Subcutaneous adipose tissue (tissue), 4 donors: ENCODE measurements around the gene ATP6V1A. TPM values are rescaled to one million over a fixed set of nuclear protein-coding genes. Genes with fewer than 3 reads are reported as not detected.

Source experiments
- total RNA-seq, 4 donors: library from RNA; depleted of rRNA; stranded (reverse); fragments of >200 nt; gene quantifications; one replicate each; pipeline ENCODE4 v1.1.0, GENCODE V29; 2016
- TF ChIP-seq, protein P1 (sequence below): fragments of 450-650 bp; IDR thresholded peaks from one replicate; pipeline ENCODE4 v1.5.1; 2016; ENCODE audit warnings: low read depth, mild to moderate bottlenecking, control low read depth, antibody characterized with exemption, moderate library complexity

Gene ATP6V1A
- total RNA-seq, 4 donors from 2014 or later = 36.5 to 81.6 (median 52.6) TPM

DNA sequence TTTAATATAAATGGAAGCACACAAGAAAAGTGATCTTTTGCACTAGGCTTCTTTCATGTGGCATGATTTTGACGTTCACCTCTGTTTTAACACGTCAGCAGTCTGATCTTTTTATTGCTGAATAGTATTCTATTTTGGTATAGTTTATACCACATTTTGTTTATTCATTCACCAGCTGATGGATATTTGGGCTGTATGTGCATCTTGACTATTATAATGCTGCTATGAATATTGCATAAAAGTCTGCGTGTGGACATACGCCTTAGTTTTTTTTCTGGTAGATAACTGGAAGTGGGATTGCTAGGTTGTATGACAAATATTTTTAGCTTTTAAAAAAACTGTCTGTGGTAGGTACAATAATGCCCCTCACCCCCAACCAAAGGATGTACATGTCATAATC, 15.1 kb upstream of the ATP6V1A start:
- TF ChIP-seq, protein P1, sequence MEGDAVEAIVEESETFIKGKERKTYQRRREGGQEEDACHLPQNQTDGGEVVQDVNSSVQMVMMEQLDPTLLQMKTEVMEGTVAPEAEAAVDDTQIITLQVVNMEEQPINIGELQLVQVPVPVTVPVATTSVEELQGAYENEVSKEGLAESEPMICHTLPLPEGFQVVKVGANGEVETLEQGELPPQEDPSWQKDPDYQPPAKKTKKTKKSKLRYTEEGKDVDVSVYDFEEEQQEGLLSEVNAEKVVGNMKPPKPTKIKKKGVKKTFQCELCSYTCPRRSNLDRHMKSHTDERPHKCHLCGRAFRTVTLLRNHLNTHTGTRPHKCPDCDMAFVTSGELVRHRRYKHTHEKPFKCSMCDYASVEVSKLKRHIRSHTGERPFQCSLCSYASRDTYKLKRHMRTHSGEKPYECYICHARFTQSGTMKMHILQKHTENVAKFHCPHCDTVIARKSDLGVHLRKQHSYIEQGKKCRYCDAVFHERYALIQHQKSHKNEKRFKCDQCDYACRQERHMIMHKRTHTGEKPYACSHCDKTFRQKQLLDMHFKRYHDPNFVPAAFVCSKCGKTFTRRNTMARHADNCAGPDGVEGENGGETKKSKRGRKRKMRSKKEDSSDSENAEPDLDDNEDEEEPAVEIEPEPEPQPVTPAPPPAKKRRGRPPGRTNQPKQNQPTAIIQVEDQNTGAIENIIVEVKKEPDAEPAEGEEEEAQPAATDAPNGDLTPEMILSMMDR = no peak

DNA sequence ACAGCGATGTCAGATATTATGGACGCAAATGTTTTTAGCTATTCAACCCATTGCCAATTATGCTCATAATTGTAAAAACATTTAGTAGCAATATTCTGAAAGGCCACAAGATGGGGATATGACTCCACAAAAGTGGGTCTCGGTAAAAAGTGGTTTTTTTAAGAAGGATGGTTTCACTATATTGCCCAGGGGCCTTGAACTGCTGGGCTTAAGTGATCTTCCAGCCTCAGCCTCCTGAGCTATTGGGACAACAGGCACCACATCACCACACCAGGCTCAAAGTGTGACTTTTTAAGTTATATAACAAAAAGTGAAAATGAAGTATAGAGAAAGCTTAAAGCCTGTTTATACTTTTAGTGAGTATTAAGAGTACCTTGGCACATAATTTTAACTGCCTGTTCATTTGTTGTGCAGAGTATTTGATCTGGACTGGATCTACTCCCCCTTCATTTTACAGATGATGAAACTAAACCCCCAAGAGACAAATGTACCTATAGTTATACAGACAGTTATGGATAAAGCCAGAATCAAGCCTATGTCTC, 10.2 kb upstream of the ATP6V1A start:
- TF ChIP-seq, protein P1 = no peak

DNA sequence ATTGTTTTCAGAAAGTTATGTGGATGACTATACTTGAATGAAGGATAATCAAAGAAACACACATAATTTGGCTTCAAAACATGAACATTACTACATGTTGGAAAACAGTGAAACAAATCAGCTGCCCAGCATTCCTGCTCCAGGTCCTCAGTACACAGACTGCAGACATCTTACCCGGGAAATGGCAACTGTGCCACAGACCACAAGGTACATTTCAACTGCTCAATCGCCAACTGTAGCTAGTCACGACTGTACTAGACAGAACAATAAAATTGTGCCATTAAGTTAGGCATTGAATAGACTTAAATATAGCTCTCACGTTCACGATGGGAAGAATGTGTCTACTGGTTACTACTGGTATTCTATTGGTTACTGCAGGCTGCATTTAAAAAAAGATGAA, 5.7 kb upstream of the ATP6V1A start:
- TF ChIP-seq, protein P1 = no peak

DNA sequence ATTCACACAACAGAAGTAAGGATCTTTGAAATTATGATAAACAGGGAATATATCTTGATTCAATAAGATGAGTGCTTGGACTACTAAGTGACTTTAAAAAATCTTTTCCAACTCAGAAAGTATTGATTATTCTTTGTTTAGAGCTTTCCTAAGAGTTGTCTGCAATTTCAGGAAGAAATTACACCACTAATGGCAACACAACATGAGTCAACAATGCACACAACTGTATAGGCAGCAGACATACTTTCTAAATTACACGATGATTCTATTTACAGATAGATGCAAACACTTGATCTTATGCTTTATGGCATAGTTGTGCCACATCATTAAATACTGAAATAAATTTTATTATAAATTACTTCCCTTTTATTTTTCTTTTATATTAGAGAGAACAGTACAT, 5.2 kb upstream of the ATP6V1A start:
- TF ChIP-seq, protein P1 = no peak

DNA sequence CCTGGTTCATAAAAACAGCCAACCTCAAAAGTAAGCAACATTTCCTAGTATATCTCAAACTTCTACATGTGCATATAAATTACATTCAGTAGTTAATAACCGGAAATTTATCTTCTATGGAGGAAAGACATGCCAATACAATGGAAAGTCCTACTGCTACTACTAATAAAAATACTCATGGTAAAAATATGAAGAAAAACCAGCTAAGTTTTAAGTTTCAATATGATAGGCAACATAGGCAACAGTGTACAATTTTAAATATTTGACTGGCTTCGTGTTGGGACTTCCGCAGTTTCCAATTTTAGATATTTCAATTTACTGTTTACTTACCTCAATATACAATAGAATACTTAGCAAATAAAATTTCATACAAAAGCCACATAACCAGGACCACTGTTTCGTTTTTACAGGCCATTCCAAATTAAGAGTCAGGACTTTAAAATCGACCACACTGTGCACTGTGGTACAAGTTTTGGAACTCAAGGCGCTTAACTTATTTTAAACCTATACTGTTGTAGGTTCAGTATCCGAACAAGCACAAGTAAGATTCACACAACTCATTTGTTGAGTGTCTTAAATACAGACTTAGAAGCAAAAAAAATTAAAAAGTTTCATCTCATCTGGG, 3.7 kb upstream of the ATP6V1A start:
- TF ChIP-seq, protein P1 = no peak

DNA sequence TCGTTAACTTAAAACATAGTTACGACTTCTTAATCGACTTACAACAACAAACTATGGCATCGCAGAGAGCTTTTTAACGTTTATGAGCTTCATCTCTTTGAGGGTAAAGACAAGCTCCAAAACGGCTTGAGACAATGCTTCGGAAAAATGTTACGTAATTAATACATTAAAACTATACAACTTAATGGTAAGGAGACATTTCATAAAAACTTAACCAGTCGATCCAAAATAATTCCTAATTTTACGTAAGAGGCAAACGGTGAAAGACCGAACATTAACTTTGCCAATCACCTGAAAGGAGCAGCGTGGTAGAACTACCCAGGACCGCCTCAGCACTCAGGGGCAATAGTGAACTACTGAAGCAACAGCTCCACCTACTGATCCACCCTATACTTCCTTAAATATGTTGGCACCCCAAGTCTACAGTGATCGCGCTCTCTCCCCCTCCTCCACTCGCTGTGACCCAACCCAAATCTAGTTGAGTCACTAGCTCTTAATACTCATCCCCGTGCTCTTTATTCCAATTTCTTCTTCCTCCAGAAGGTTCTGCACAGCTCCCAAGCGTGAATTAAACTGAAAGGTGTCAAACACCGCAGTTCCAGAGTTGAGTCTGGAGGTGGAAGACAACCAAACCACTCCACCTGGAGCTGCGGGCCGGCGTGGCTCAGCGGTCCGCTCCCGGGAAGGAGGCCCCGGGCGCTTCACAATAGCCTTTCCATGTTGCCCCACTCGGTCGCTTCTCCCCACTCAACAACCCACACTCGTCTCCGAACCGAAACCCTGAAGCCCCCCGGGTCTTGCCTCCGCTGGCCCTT, 1.7 kb upstream of the ATP6V1A start:
- TF ChIP-seq, protein P1 = no peak
